HCT116 (cell line): ENCODE data around the gene ST3GAL2. TPM values are rescaled to one million over a fixed set of nuclear protein-coding genes. Genes with fewer than 3 reads are reported as not detected.

Source experiments
- total RNA-seq: library from RNA; stranded (reverse); gene quantifications from one replicate; pipeline ENCODE4 v1.2.1, GENCODE V29; 2021; ENCODE audit not compliant: unreplicated experiment

The ST3GAL2 gene
- total RNA-seq, 1 experiment from 2014 or later = 9.5 TPM

Other genes starting within 250 kb of the ST3GAL2 start
- 22.9 TPM for gene EXOSC6, start 187.2 kb downstream of the ST3GAL2 start, total RNA-seq
- 215 TPM for gene AARS1, start 149.6 kb downstream of the ST3GAL2 start, total RNA-seq
- 36.6 TPM for gene DDX19B, start 139.9 kb downstream of the ST3GAL2 start, total RNA-seq
- 43.4 TPM for gene DDX19A, start 92.2 kb downstream of the ST3GAL2 start, total RNA-seq
- gene FCSK, start 15.5 kb upstream of the ST3GAL2 start, total RNA-seq = 17.1 TPM
- gene COG4, start 84.5 kb upstream of the ST3GAL2 start, total RNA-seq = 54.2 TPM
- gene SF3B3, start 84.7 kb upstream of the ST3GAL2 start, total RNA-seq = 403 TPM
- gene IL34, start 207.5 kb upstream of the ST3GAL2 start, total RNA-seq = not detected
- 41.8 TPM for gene MTSS2, start 247.0 kb upstream of the ST3GAL2 start, total RNA-seq